Astrocyte (in vitro differentiated cells and primary cell): ENCODE measurements around the gene MYH3. TPM values are rescaled to one million over a fixed set of nuclear protein-coding genes. Genes with fewer than 3 reads are reported as not detected.

Source experiments
- DNase-seq: peaks from one replicate; pipeline ENCODE4 v3.0.0-alpha.2; 2010; ENCODE audit warnings: low read depth
- FAIRE-seq: peaks from 2 replicates; lab custom pipeline; 2011; peaks lifted over from hg19 to GRCh38; lab: Jason Lieb, UNC
- H2AFZ ChIP-seq: 2 replicates; pipeline ENCODE4 v1.6.0; 2012; ENCODE audit warnings: low read depth, low read length, inconsistent platforms
- H3K27ac ChIP-seq: 2 replicates; pipeline ENCODE4 v1.5.1; 2011; ENCODE audit warnings: low read depth, low read length, inconsistent platforms
- H3K27me3 ChIP-seq: 2 replicates; pipeline ENCODE4 v1.6.0; 2011; ENCODE audit warnings: low read length, inconsistent platforms; ENCODE audit not compliant: insufficient read depth
- H3K36me3 ChIP-seq: 2 replicates; pipeline ENCODE4 v1.5.1; 2011; ENCODE audit warnings: low read length, inconsistent platforms; ENCODE audit not compliant: insufficient read depth
- H3K4me1 ChIP-seq: 2 replicates; pipeline ENCODE4 v1.5.1; 2011; ENCODE audit warnings: low read length, inconsistent platforms; ENCODE audit not compliant: insufficient read depth
- H3K4me2 ChIP-seq: 2 replicates; pipeline ENCODE4 v1.6.0; 2012; ENCODE audit warnings: low read length, inconsistent platforms
- H3K4me3 ChIP-seq: 2 replicates; pipeline ENCODE4 v1.5.1; 2011; ENCODE audit warnings: low read depth, mild to moderate bottlenecking, low read length, inconsistent platforms; ENCODE audit not compliant: insufficient read depth
- H3K79me2 ChIP-seq: 2 replicates; pipeline ENCODE4 v1.6.0; 2012; ENCODE audit warnings: mild to moderate bottlenecking, low read length, inconsistent platforms; ENCODE audit not compliant: insufficient read depth
- H3K9ac ChIP-seq: 2 replicates; pipeline ENCODE4 v1.6.0; 2012; ENCODE audit warnings: mild to moderate bottlenecking, low read length, inconsistent platforms
- H3K9me3 ChIP-seq: 2 replicates; pipeline ENCODE4 v1.5.1; 2012; ENCODE audit warnings: low read depth, mild to moderate bottlenecking, low read length, inconsistent platforms; ENCODE audit not compliant: insufficient read depth
- H4K20me1 ChIP-seq: 2 replicates; pipeline ENCODE4 v1.6.0; 2012; ENCODE audit warnings: low read length, inconsistent platforms; ENCODE audit not compliant: insufficient read depth
- H3K27ac Mint-ChIP-seq: one replicate; pipeline ENCODE4 v1.8.0; 2021; ENCODE audit warnings: mild to moderate bottlenecking, mixed read lengths; ENCODE audit not compliant: unreplicated experiment
- H3K27me3 Mint-ChIP-seq: one replicate; pipeline ENCODE4 v1.8.0; 2021; ENCODE audit warnings: low read depth, mixed read lengths; ENCODE audit not compliant: unreplicated experiment
- H3K36me3 Mint-ChIP-seq: one replicate; pipeline ENCODE4 v1.8.0; 2021; ENCODE audit warnings: low read depth, mixed read lengths; ENCODE audit not compliant: unreplicated experiment
- H3K4me1 Mint-ChIP-seq: one replicate; pipeline ENCODE4 v1.8.0; 2021; ENCODE audit warnings: low read depth, mixed read lengths; ENCODE audit not compliant: unreplicated experiment
- H3K4me3 Mint-ChIP-seq: one replicate; pipeline ENCODE4 v1.8.0; 2021; ENCODE audit warnings: mild to moderate bottlenecking, moderate library complexity, mixed read lengths; ENCODE audit not compliant: unreplicated experiment
- H3K9me3 Mint-ChIP-seq: one replicate; pipeline ENCODE4 v1.8.0; 2021; ENCODE audit warnings: mild to moderate bottlenecking, mixed read lengths; ENCODE audit not compliant: unreplicated experiment
- EZH2 ChIP-seq: IDR thresholded peaks from 2 replicates; pipeline ENCODE4 v1.6.1; 2012; ENCODE audit warnings: mild to moderate bottlenecking, low read length, inconsistent platforms; ENCODE audit not compliant: insufficient read depth
- total RNA-seq: library from RNA; stranded (reverse); gene quantifications from 2 replicates; pipeline ENCODE4 v1.2.1, GENCODE V29; 2021
- TF ChIP-seq, protein P1 (sequence below): IDR thresholded peaks from 2 replicates; pipeline ENCODE4 v1.5.1; 2011; ENCODE audit warnings: low read depth, mild to moderate bottlenecking, inconsistent platforms, low read length, moderate library complexity; ENCODE audit not compliant: insufficient read depth

Gene MYH3
- total RNA-seq, 1 donor from 2014 or later, result 1.9 TPM

DNA sequence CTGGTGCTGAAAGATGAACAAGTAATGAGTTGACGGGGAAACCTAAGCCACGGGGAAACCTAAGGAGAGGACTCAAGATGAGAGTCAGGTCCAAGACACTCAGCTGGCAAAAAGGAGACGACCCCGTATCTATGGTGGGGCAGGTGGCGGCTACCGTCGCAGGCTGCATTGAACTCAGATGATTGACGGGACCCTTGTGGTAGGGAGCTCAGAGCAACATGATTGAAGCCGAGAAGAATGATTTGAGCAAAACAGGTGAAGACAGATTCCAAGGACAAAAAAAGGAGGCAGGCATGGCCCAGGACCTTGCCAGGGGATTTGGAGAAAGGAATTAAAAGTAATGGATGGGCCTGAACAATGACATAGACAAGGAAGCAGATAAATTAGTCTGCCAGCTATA, 7.5 kb upstream of the MYH3 start:
- H3K4me3 ChIP-seq, result no peak overlapping the region
- no peaks in the 10 kb centered on the region for H3K9me3 ChIP-seq
- no peak overlapping the region for H3K9ac ChIP-seq
- Mint-ChIP-seq H3K4me3 (no peak overlapping the region), H3K27ac (no peak overlapping the region), H3K9me3 (no peaks in the 10 kb centered on the region), H3K36me3 (no peaks in the 10 kb centered on the region), H3K27me3 (no peaks in the 10 kb centered on the region), H3K4me1 (peaks cover 3% of the 10 kb centered on the region)
- H4K20me1 ChIP-seq, result no peaks in the 10 kb centered on the region
- no peak for TF ChIP-seq EZH2
- TF ChIP-seq, protein P1, sequence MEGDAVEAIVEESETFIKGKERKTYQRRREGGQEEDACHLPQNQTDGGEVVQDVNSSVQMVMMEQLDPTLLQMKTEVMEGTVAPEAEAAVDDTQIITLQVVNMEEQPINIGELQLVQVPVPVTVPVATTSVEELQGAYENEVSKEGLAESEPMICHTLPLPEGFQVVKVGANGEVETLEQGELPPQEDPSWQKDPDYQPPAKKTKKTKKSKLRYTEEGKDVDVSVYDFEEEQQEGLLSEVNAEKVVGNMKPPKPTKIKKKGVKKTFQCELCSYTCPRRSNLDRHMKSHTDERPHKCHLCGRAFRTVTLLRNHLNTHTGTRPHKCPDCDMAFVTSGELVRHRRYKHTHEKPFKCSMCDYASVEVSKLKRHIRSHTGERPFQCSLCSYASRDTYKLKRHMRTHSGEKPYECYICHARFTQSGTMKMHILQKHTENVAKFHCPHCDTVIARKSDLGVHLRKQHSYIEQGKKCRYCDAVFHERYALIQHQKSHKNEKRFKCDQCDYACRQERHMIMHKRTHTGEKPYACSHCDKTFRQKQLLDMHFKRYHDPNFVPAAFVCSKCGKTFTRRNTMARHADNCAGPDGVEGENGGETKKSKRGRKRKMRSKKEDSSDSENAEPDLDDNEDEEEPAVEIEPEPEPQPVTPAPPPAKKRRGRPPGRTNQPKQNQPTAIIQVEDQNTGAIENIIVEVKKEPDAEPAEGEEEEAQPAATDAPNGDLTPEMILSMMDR, result no peak
- H3K27me3 ChIP-seq, result no peaks in the 10 kb centered on the region
- no peak overlapping the region for H2AFZ ChIP-seq
- H3K27ac ChIP-seq, result no peak overlapping the region
- H3K79me2 ChIP-seq, result no peaks in the 10 kb centered on the region
- DNase-seq, result no peak
- H3K4me1 ChIP-seq, result peaks cover 4% of the 10 kb centered on the region
- no peak for FAIRE-seq
- H3K4me2 ChIP-seq, result no peak overlapping the region
- H3K36me3 ChIP-seq, result no peaks in the 10 kb centered on the region

DNA sequence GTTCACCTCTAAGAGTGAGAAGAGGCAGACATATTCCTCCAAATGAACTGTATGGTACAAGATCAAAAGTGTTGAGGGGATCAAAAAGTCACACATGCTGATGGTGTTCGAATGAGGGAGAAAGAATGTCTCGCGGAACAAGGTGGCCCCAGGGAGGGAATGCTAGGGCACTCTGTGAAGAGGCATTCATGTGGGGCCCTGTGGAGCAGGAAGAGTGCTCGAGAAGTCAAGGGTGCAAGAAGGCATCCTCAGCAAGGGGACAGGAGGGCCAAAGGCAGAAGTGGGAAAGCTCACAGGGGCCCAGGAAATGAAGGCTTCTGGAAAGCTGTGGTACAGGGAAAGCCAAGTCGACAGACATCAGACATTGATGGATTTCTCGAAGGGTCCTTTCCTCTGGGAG, 6.1 kb upstream of the MYH3 start:
- no peaks in the 10 kb centered on the region for H3K27me3 Mint-ChIP-seq
- H3K27ac ChIP-seq, result no peak overlapping the region
- peaks cover 3% of the 10 kb centered on the region for H3K36me3 Mint-ChIP-seq
- H3K4me1 ChIP-seq, result no peaks in the 10 kb centered on the region
- no peaks in the 10 kb centered on the region for H3K36me3 ChIP-seq
- no peaks in the 10 kb centered on the region for H4K20me1 ChIP-seq
- no peak overlapping the region for H3K27ac Mint-ChIP-seq
- peaks cover 3% of the 10 kb centered on the region for H3K4me1 Mint-ChIP-seq
- FAIRE-seq (no peak), DNase-seq (no peak)
- H3K79me2 ChIP-seq, result no peaks in the 10 kb centered on the region
- H3K9ac ChIP-seq, result no peak overlapping the region
- H3K27me3 ChIP-seq, result no peaks in the 10 kb centered on the region
- no peak overlapping the region for H3K4me2 ChIP-seq
- no peak overlapping the region for H3K4me3 Mint-ChIP-seq
- H3K4me3 ChIP-seq, result no peak overlapping the region
- TF ChIP-seq, protein P1, result no peak
- TF ChIP-seq EZH2, result no peak
- no peaks in the 10 kb centered on the region for H3K9me3 ChIP-seq
- no peak overlapping the region for H2AFZ ChIP-seq
- H3K9me3 Mint-ChIP-seq, result no peaks in the 10 kb centered on the region

DNA sequence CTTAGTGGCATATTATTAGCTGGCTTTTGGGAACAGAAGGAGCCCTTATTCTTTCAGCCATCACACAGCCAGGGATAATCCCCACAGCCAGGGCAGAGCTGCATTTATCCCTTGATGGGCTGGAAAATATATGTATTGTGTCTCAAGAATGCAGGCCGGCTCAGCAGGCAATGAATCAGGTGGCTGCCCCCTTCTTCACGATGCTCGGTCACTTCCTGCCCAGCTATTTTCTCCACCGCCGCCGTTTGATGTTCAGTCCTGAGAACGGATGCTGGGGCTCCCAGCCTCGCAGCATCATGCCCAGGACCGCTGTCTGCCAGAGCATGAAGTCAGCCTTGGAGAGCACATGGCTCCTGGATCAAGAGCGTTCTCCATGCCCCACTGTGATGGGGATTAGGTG, 4.3 kb upstream of the MYH3 start:
- Mint-ChIP-seq H3K4me1 (peaks cover 3% of the 10 kb centered on the region), H3K27ac (peak overlapping the region; percentile 75), H3K9me3 (no peaks in the 10 kb centered on the region), H3K36me3 (peaks cover 3% of the 10 kb centered on the region), H3K4me3 (no peak overlapping the region), H3K27me3 (peaks cover 7% of the 10 kb centered on the region)
- H2AFZ ChIP-seq, result no peak overlapping the region
- no peaks in the 10 kb centered on the region for H3K27me3 ChIP-seq
- FAIRE-seq (no peak), DNase-seq (no peak)
- no peaks in the 10 kb centered on the region for H3K36me3 ChIP-seq
- TF ChIP-seq EZH2, result no peak
- TF ChIP-seq, protein P1, result no peak
- no peak overlapping the region for H3K9ac ChIP-seq
- H3K79me2 ChIP-seq, result no peaks in the 10 kb centered on the region
- no peaks in the 10 kb centered on the region for H3K9me3 ChIP-seq
- H3K4me2 ChIP-seq, result no peak overlapping the region
- no peaks in the 10 kb centered on the region for H4K20me1 ChIP-seq
- H3K4me3 ChIP-seq, result no peak overlapping the region
- no peaks in the 10 kb centered on the region for H3K4me1 ChIP-seq
- H3K27ac ChIP-seq, result no peak overlapping the region
